ENCODE results near the gene SNX32. TPM values are rescaled to one million over a fixed set of nuclear protein-coding genes. Genes with fewer than 3 reads are reported as not detected.

The SNX32 gene
- total and polyA plus RNA-seq, 8 donors: 0.24 to 4.4 (median 2.7) TPM

DNA sequence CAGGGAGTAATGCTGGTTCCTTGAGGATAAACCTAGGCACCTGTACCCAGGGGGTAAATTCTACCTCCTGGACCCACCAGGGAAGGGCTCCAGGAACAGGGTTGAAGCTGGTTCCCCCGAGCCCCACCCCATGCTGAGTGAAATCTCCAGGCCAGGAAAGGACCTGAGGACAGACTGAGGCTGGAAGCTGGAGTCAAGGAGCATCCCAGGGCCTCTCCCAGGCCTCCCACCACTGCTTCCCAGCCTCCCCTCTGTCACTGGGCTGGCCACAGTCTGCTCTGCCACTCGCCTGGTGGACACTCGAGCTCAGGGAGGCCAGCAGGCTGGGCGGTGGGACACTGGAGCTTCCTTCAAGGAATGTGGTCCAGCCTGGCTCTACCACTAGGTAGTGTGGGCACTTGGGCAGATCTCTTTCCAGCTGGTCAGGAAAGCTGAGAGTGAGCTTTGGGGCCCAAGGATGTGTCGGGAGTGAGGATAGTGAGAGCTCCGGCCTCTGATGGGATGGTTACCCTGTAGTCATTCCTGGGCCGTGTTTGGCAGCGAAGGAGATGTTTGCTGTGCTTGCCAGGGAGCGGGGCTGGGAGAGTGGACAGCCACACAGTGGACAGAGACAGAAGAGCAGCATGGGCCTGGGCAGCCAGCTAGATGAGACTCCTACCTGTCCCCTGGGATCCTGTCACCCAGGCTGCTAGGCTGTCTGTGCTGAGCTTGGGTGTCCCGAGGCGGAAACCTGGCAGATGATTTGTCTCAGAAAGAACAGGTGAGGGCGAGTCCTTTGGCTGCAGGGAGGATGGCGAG lies 43.5 kb upstream of the SNX32 start:
- H3K27me3 ChIP-seq: peaks cover 36 to 63% of the 10 kb centered on the region in 2 donors
- no peaks in the 10 kb centered on the region for H3K36me3 ChIP-seq
- H3K27ac ChIP-seq: no peak overlapping the region
- intact Hi-C loops (cut with DNase I): no loop called here
- H3K4me1 ChIP-seq: peaks cover 14 to 34% of the 10 kb centered on the region in 2 donors
- no peak for DNase-seq
- TF ChIP-seq CTCF (IDR thresholded peaks at IDR 0.05): no peak
- no peak for ATAC-seq
- H3K4me3 ChIP-seq: no peak overlapping the region
- H3K9me3 ChIP-seq: no peaks in the 10 kb centered on the region

DNA sequence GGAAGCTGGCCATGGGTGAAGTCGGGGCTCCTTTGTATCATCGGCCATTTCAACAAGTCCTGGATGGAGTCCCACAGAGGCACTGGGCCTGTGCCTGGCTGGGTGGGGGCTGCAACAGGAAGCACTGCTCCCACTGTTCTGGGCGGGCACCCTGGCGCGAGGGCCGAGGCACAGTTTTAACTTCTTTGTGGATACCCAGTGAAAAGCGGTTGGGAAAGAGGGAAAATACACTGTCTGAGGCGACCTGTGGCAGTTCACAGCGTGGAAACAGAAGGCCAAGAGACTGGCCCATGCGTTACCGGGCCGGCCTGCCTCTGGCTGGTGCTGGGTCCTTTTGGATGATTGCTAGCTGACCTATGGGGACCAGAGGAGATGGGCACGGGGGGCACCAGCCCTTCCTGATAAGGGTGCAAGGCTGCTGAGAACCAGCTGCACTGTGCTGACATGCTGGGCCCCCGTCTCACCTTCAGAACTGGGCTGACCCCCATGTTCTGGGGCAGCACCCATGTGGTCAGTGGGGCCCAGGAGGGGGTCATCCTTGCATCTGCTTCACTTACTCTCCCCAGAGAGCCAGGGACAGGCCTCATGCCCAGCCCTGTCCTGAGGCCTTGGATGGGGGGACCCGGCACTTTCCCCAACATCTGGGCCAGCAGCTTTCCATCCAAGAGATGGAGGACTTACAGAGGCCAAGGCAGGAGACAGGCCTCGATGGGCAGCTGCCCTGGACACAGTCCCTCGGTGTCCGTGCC lies 42.7 kb upstream of the SNX32 start:
- ATAC-seq (no peak), DNase-seq (peak in 1 of 4 donors; percentile 53)
- Histone ChIP-seq H3K4me1 (peaks cover 14 to 32% of the 10 kb centered on the region in 2 donors), H3K4me3 (no peak overlapping the region), H3K27ac (no peak overlapping the region), H3K36me3 (no peaks in the 10 kb centered on the region), H3K27me3 (peaks cover 31 to 55% of the 10 kb centered on the region in 2 donors), H3K9me3 (no peaks in the 10 kb centered on the region)
- no peak for TF ChIP-seq CTCF (IDR thresholded peaks at IDR 0.05)
- intact Hi-C loops (cut with DNase I): no loop called here

DNA sequence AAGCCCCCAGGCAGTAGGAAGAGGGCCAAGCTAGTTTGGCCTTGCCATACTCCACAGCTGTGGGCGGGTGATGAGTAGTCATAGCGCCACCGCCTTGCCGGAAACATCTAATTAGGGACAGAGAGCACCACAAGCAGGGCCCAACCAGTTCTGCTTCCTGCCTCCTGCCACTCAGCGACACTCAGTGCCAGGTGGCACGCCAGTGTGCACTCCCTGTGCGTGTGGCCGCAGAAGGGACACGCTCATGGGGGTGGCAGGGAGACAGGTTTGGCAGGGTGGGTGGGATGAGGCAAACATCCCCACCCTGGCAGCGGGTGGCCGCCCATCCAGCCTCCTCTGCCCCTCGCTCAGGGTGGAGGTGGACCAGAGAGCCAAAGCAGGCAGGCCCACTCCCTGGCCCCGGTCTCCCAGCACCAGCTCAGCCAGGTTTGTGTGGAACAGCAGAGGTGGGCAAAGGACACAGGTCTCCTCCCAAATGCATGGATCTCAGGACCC lies 42.0 kb upstream of the SNX32 start:
- H3K27ac ChIP-seq: no peak overlapping the region
- H3K4me3 ChIP-seq: no peak overlapping the region
- ATAC-seq: peak; percentile 64
- H3K36me3 ChIP-seq: no peaks in the 10 kb centered on the region
- peaks cover 24 to 48% of the 10 kb centered on the region in 2 donors for H3K27me3 ChIP-seq
- peak in 2 of 4 donors; percentile 75 to 78 for DNase-seq
- TF ChIP-seq CTCF (IDR thresholded peaks at IDR 0.05): no peak
- intact Hi-C loops (cut with DNase I): no loop called here
- peaks cover 10 to 25% of the 10 kb centered on the region in 2 donors for H3K4me1 ChIP-seq
- H3K9me3 ChIP-seq: no peaks in the 10 kb centered on the region

DNA sequence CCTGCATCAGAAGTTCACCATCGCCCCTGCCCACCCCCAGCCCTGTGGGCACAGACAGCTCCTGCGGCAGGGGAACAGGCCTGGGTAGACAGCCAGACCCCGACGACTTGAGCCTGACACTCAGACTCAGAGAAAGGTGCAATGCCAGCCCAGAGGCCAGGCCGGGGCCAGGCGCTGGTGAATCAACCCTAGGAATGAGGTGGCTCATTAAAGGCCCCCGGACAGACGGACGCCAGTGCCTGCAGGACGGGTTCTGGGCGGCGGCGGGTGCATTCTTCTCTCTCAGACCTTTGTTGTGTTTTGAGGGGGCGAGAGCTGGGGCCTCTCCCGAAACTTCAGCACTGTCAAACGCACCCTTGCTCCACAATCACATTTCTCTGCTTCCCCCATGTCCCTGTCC lies 41.3 kb upstream of the SNX32 start:
- Histone ChIP-seq H3K27me3 (peaks cover 20 to 41% of the 10 kb centered on the region in 2 donors), H3K4me1 (peaks cover 10 to 18% of the 10 kb centered on the region in 2 donors), H3K9me3 (no peaks in the 10 kb centered on the region), H3K36me3 (no peaks in the 10 kb centered on the region), H3K27ac (no peak overlapping the region), H3K4me3 (no peak overlapping the region)
- intact Hi-C loops (cut with DNase I): no loop called here
- ATAC-seq (no peak), DNase-seq (peak in 1 of 4 donors; percentile 68)
- TF ChIP-seq CTCF (IDR thresholded peaks at IDR 0.05): no peak

- Histone ChIP-seq H3K27ac (no peak overlapping the region), H3K9me3 (no peaks in the 10 kb centered on the region), H3K27me3 (peaks cover 13 to 36% of the 10 kb centered on the region in 2 donors), H3K36me3 (no peaks in the 10 kb centered on the region), H3K4me3 (no peak overlapping the region), H3K4me1 (peaks cover 3 to 11% of the 10 kb centered on the region in 2 donors)
- TF ChIP-seq CTCF (IDR thresholded peaks at IDR 0.05): no peak
- intact Hi-C loops (cut with DNase I): no loop called here
- ATAC-seq: peak; percentile 89
- DNase-seq: peak in 2 of 4 donors; percentile 65 to 90
Measured at GRCh38 chr11:65793144-65793581, 40.6 kb upstream of the SNX32 start.

Measured in left lung (tissue), 10 donors.